ENCODE results near the gene LMNTD2.

The LMNTD2 gene

GRCh38 chr11:541433-541885, 19.1 kb downstream of the LMNTD2 start:
- DNase-seq (ENCODE audit: extremely low read depth, low read depth) = no peak

GRCh38 chr11:540583-541432, 19.7 kb downstream of the LMNTD2 start:
- no peak overlapping the region for H3K4me3 ChIP-seq (replicated peaks; ENCODE audit: low read depth, low read length)
- TF ChIP-seq CTCF (IDR thresholded peaks at IDR 0.05; ENCODE audit: low read depth, low read length, missing control alignments) = no peak
- no peak for DNase-seq (ENCODE audit: extremely low read depth, low read depth)

More at GRCh38 chr11:541433-541885, 19.1 kb downstream of the LMNTD2 start:
- no peak overlapping the region for H3K4me3 ChIP-seq (replicated peaks; ENCODE audit: low read depth, low read length)
- TF ChIP-seq CTCF (IDR thresholded peaks at IDR 0.05; ENCODE audit: low read depth, low read length, missing control alignments) = no peak

- no peak overlapping the region for H3K4me3 ChIP-seq (replicated peaks; ENCODE audit: low read depth, low read length)
- no peak for TF ChIP-seq CTCF (IDR thresholded peaks at IDR 0.05; ENCODE audit: low read depth, low read length, missing control alignments)
- DNase-seq (ENCODE audit: extremely low read depth, low read depth) = no peak
These were observed 20.5 kb downstream of the LMNTD2 start for GRCh38 chr11:539971-540481.

GRCh38 chr11:538431-539051, 22.0 kb downstream of the LMNTD2 start:
- TF ChIP-seq CTCF (IDR thresholded peaks at IDR 0.05; ENCODE audit: low read depth, low read length, missing control alignments) = no peak
- DNase-seq (ENCODE audit: extremely low read depth, low read depth) = no peak
- no peak overlapping the region for H3K4me3 ChIP-seq (replicated peaks; ENCODE audit: low read depth, low read length)

GRCh38 chr11:537622-538430, 22.7 kb downstream of the LMNTD2 start:
- peak overlapping the region; percentile 43 for H3K4me3 ChIP-seq (replicated peaks; ENCODE audit: low read depth, low read length)
- TF ChIP-seq CTCF (IDR thresholded peaks at IDR 0.05; ENCODE audit: low read depth, low read length, missing control alignments) = no peak
- DNase-seq (ENCODE audit: extremely low read depth, low read depth) = no peak

GRCh38 chr11:536841-537621, 23.5 kb downstream of the LMNTD2 start, which contains the start of gene LRRC56:
LRRC56 (plus strand) TSS chr11:537527; CDS start chr11:540685, 3,158 bp downstream.
- H3K4me3 ChIP-seq (replicated peaks; ENCODE audit: low read depth, low read length) = peak within 1 kb of the TSS; percentile 43
- TF ChIP-seq CTCF (IDR thresholded peaks at IDR 0.05; ENCODE audit: low read depth, low read length, missing control alignments) = no peak
- DNase-seq (ENCODE audit: extremely low read depth, low read depth) = peak; percentile 69

All from HFF-Myc (cell line).